Suprapubic skin (tissue), 4 donors: ENCODE results near the gene CBX6.

Source experiments
- EP300 ChIP-seq: sonication (generic); formaldehyde crosslinking; IDR thresholded peaks from one replicate; pipeline ENCODE4 v1.6.1; 2017; ENCODE audit warnings: antibody characterized with exemption
- POLR2AphosphoS5 ChIP-seq, 3 donors: sonication (generic); formaldehyde crosslinking; IDR thresholded peaks; one replicate each; pipeline ENCODE4 v1.6.1; 2017; ENCODE audit warnings: antibody characterized with exemption in 3 of 3
- TF ChIP-seq, protein P1 (sequence below), 2 donors: fragments of 200-600 bp in 1 of 2; fragments of 450-650 bp in 1 of 2; sonication (generic) in 1 of 2; IDR thresholded peaks; one replicate each; pipeline ENCODE4 v1.5.1; 2016 to 2019; ENCODE audit warnings: antibody characterized with exemption in 2 of 2, mild to moderate bottlenecking in 1 of 2, moderate library complexity in 1 of 2

DNA sequence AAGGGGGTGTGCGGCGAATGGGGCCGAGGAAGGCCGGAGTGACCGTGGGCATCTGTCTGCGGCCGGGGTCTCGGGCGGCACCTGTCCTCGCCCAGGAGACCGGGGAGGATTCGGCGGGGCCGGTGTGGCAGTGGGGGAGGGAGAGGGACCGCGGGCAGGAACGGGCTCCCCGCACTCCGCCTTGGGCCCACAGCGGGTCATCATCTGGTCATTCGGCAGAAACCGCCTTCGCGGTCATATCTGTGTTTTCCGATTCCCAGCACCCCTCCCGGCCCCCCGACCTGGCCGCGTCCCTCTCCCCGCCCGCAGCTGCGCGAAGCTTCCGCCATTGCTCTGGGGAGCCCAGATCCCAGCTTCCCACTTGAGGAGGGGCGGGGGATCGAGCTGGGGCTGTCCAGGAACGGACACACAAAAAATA, 824 bp upstream of the CBX6 start:
- TF ChIP-seq EP300 = no peak
- no peak for TF ChIP-seq POLR2AphosphoS5 (IDR thresholded peaks at IDR 0.05)
- TF ChIP-seq, protein P1, sequence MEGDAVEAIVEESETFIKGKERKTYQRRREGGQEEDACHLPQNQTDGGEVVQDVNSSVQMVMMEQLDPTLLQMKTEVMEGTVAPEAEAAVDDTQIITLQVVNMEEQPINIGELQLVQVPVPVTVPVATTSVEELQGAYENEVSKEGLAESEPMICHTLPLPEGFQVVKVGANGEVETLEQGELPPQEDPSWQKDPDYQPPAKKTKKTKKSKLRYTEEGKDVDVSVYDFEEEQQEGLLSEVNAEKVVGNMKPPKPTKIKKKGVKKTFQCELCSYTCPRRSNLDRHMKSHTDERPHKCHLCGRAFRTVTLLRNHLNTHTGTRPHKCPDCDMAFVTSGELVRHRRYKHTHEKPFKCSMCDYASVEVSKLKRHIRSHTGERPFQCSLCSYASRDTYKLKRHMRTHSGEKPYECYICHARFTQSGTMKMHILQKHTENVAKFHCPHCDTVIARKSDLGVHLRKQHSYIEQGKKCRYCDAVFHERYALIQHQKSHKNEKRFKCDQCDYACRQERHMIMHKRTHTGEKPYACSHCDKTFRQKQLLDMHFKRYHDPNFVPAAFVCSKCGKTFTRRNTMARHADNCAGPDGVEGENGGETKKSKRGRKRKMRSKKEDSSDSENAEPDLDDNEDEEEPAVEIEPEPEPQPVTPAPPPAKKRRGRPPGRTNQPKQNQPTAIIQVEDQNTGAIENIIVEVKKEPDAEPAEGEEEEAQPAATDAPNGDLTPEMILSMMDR (IDR thresholded peaks at IDR 0.05) = no peak
